Stimulated activated CD8-positive, alpha-beta memory T cell treated with anti-CD3 and anti-CD28 coated beads, Interleukin-7, amount 100 ng/mL, for 4 hours (primary cell): Measurements from ENCODE around the gene CSF3R.

Source experiments
- DNase-seq, 2 donors: peaks; one replicate each; pipeline ENCODE4 v3.0.0-alpha.2; 2020; ENCODE audit warnings: low read depth in 2 of 2

CSF3R gene

DNA sequence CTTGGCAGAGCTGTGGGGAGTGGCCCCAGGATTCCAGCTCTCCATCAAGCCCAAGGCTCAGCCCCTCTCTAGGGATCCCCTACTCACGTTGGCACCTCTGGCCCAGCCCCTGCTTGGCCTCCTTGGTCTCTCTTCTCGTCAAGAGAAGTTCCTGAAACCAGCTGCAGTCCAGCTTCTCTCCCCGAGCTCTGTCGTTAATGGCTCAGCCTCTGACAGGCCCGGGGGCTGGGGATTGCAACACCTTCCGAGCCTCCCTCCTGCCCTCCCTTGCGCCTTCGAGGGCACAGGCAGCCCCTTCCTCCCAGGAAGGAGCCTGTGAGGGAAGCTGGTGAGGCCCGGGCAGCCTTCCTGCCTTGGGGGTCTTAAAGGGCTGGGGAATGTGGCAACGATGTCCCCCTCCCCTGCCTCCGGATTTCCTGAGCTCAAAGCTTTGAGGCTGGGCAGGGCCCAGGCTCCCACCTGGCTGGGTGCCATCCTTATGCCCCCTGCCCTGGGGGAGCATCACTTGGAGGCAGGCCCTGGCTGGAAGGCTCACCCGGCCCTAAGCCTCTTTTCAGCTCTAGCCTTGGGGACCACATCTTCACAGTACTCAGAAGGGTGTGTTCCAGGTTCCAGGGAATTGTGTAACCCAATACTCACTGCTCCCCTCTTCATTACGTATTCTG lies at the start of gene CSF3R:
Gene CSF3R, minus strand, starts transcription at position 190 of the 665 bp plus-strand sequence. CDS start 3,417 bp downstream, outside the sequence.
- DNase-seq, result no peak

DNA sequence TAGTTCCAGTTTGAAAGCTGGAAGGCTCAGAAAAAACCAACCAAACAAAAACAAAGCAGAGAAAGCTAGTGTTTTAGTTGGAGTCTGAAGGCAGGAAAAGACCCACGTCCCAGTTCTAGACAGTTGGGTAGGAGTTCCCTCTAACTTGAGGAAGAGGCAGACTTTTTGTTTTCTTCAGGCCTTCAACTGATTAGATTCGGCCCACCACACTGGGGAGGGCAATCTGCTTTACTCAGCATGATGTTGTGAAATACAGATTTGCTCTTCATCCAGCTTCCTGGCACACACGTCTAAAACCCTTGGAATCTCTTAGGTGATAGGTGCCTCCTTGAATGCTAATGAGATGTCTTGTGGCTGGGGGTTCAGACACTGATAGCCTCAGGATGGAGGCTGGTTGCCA lies 49.1 kb upstream of the CSF3R start:
- no peak for DNase-seq

DNA sequence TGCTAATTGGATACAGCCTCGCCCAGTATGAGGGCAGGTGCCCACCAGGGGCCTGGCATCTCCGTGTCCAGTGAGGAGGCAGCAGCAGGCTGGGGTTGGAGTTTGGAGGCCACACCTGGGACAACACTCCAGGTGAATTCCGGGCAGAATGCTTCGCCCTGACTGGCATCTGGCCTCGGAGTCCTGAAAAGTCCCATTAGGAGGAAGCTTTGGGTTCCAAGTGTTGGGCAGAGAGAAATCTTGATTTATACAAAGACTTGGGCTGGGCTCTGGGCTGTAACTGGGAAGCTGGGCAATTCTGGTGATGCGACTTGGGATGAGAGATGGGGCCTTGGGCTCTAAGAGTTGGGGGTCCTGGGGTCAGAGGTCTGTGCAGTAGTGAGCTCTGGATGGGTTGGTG lies 48.1 kb upstream of the CSF3R start:
- no peak for DNase-seq

DNA sequence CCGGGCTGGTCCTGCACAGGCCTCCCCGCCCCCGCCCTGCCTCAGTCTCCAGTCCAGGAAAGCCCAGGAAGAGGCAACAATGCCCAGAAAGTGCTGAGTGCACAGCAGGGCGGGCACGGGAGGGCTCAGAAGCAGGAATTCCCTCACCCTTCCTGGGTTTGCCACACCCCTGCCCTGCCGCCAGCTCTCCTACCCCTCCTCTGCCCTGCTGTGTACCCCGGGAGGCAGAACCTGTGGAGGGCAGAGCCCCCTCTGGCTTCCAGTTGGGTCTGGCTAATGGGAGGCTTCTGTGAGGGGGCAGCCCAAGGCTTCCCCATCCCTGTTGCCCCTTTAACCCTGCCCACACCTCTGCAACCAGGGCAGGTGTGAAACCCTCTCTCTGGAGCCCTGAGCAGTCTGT lies 47.5 kb upstream of the CSF3R start:
- no peak for DNase-seq

DNA sequence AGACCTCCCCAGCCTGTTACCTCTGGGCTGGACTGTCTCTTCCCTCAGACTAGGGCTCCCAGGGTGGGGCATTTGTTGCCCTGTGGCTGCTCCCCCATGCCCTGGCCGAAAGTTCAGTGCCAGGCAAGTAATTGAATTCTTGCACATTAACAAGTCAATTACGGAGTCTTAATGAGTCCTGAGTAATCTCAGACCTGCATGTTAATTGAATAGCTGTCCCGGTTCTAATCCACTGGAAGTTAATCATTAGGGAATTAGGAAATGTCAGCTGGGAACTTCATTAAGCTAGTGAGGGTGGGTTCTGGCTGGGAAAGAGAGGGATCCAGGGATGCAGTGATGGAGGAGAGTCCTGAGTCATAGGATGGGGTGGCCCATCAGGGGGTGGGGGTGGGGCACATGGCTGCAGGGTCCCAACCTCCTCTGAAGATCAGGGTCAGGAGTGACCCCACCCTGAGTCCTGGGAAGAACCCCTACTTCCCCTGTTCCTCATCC lies 47.1 kb upstream of the CSF3R start:
- no peak for DNase-seq

DNA sequence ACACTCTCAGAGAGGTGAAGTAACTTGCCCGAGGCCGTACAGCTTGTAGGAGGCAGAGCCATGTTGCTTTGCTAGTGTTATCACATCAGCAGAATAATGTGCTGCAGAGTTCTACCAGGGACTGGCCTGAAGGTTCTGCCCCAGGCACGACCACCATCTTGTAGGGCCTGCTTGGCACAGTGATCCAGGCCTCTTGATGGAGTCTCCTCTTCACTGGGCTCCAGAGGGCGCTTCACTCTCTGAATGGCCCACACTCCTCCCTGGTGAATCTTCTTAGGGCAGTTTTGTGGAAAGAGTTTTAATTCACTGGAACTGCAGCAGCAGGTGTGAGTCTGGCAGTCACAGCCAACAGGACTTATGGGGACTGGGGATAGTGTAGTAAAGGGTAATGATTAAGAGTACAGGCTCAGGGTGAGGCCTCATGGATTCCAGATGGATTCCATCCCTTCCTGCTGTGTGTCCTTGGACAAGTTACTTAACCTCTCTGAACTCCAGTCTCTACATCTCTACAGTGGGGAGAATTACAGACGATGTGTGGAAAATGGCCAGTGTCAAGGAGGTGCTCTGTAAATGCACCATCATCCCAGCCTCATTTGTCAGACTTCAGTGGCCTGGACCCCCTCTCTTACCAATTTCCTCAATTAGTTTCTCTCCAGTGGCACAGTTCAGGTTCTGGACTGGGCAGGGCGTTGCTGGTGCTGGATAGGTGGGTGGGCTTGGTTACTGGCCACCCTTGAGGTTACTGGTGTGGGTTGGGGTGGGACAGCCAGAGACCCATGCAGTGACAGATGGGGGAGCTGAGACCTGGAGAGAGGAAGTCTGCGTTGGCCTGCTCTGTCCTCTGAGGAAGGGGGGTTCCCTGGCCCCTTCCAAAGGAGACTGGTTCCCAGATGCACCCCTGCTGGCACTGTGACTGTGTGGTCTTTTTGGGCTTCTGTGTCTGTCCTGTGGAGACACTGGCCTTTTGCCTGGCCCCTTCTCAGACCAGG lies 45.9 kb upstream of the CSF3R start:
- DNase-seq, result no peak

DNA sequence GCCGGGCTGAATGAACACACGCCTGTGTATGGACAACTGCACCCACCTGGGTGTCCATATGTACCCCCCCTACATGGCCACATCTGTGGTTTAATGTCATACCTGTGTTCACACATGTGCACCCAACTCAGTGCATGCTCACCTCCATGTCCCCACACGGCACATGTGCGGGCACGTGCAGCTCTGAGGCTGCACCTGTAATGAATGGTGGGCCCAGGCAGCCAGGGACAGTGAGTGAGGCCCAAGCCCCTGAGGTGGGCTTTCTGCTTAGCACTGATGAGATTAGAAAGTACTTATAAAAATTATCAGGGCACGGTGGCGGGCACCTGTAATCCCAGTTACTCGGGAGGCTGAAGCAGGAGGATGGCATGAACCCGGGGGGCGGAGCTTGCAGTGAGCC lies 42.5 kb upstream of the CSF3R start:
- no peak for DNase-seq

DNA sequence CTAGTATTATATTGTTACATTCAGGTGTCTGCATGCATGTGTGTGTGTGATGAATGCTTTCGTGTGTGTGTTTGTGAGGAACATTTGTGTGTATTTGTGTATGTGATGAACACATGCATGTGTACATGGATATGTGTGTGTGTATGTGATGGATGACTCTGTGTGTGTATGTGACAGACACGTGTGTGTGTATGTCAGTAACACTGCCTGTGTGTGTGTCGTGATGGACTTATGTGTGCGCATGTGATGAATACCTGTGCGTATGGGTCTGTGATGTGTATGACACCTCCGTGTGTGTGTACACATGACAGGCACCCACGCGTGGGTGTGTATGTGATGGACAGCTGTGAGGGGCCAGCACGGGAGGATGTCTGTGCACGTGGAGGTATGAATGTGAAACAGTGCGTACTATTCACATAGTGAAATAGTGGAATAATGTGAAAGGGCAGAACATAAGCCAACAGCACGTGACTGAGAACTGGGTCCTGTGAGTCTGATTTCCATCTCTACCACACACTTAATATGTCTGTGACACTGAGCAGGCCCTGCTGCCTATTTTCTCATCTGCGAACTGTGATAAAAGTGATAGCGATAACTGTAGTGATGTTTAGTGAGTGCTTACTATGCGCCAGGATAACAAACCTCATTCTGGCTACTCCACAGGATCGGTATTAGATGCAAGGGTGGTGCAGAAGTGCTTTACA lies 41.8 kb upstream of the CSF3R start:
- no peak for DNase-seq

DNA sequence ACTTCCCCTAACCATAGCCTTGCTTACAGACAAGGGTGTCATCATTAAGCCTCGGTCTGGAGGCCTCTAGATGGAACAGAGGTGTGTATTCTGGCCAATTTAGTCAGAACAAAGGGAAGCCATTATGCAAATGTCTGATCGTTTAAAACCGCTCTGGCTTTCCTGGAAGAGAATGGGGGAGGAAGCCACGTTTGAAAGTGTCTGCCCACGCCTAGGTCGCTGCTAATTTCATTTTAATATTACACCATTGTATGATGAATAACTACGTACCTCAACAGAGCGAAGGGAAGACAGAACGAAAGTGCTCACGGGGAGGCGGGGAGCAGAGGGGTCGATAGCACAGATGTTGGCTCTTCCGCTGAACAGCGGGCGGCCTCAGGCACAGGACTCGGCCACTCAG lies 41.1 kb upstream of the CSF3R start:
- DNase-seq, result no peak

DNA sequence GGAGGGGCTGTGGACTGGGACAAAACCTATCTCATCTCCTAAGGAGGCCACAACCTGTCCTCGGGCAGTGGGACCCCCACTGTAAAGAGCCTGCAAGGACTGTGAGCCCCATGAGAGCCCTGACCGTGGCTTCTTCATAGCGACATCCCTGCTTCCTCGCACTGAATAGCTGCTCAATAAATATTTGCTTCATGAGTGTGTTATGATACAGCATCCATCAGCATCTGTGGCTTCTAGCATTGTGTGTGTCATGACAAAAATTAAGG lies 40.5 kb upstream of the CSF3R start:
- no peak for DNase-seq

DNA sequence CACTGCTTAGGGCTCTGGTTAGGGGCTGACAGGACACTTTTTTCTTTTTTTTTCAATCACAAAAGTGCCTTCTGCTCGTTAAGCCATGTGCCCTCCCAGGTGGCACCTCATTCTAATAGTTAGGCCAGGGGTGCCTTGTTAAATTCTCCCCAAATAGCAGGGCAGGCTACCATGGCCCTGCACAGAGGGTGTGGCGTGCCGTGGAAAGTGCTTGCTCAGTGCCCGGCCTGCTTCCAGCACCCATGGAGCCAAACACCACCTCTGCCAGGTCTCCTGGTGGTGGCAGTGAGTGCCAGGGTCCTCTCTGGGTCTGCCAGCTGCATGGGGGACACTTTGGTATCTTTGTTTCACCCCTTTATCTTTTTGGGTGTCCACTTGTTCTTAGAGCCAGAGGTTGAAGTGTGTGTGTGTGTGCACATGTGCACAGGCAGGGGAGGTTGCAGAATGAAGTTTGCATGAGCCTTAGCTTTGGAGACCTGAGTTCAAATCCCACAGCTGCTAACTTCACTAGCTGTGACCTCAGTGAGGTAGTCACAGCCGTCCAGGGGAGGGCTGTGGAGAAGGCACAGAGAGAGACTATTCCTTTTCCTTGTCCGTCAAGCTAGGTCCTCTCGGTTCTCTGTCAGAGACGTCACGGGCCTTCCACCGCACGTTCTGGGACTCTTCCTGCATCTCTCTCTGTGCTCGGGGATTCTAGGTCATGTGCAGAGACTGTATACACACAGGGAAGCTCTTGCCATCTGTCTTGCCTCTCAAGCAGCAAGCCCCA lies 39.9 kb upstream of the CSF3R start:
- DNase-seq, result no peak

DNA sequence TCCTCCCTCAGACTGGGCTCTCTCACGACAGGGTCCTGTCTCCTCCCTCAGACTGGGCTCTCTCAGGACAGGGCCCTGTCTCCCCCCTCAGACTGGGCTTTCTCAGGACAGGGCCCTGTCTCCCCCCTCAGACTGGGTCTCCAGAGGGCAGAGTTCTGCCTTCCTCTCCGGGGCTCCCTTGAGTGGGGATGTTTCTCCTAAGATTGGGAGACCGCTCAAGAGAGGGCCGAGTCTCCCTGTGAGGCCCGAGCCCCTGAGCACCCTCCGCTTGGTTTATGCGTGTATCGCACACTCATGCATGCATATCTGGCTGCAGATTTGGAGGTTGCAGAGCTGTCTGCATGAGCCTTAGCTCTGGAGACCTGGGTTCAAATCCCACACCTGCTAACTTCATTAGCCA lies 39.3 kb upstream of the CSF3R start:
- DNase-seq, result no peak

DNA sequence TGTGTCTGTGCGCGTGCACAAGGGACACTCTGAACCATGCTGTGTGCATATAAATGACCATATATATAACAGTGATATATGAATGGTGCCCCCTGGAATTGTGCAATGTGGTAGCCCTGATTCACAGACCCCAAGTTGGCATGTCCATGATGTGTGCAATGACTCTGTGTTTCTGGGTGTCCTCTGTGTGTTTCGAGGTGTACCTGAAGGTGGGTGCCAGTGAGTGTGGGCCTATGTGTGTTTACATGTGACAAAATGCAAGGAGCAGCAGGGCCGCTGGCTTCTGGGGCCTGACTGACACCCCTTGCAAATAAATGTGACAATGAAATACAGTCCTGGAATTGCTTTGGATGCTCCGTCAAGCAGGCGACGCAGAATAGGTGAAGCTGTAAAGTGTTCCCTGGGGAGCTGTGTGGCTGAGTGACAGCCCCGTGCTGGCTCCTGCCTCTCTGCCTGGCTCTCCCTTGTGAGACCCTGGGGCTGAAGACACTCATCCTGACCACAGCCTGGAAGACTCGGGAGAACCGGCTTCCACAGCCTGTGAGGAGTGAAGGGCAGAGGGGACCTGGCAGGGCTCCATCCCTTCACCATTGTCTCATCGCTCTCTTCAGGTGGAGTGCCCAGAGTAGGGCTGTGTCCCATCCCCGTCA lies 38.2 kb upstream of the CSF3R start:
- DNase-seq, result no peak

DNA sequence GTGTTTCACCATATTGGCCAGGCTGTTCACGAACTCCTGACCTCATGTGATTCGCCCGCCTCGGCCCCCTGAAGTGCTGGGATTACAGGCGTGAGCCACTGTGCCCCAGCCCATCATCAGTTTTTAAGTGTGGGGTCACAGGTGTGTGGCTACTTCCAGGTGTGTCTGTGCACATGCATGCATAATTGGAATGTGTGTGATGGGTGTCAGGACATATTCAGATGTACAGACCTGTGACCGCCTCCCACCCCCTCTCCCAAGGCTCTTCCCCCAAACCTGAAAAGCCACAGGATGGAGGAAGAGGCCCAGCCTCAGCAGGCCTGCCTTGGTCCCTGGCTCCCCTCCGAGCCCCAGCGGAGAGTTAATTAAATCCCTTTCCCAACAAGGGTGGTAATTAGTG lies 37.3 kb upstream of the CSF3R start:
- DNase-seq, result no peak

DNA sequence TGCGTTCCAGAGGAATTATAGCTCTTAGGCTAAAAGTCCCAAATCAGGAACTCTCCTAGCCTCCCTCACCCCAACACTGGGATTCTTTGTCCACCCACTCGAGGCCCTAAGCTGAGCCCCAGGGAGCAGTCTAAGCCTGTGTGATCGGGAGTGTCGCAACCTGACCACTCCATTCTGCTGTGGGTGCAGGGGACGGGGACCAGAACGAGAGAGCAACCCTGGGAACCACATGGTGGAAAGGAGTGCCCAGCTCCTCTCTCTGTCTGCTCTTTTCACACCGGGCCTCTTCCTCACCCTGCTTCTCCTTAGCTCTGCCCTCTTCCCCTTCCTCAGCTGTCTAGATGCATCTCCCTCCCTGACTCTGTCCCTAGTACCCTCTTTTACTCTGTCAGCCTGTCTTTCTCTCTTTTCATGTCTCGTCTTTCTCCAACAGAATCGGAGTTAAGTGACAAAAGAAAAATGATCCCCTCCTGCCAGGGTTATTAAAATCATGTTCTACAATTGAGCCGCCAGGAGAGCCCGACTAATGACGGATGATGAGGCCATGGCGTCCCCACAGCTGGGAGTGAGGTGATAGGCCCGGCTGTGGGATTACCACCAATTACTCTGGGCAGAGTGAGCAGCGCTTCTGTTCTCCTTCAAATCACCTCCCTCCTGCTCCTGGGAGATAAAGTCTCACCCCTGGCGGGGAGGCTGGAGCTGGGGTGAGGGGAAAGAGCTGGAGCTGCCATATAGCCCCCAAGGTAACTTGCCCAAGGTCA lies 34.5 kb upstream of the CSF3R start:
- DNase-seq, result no peak

DNA sequence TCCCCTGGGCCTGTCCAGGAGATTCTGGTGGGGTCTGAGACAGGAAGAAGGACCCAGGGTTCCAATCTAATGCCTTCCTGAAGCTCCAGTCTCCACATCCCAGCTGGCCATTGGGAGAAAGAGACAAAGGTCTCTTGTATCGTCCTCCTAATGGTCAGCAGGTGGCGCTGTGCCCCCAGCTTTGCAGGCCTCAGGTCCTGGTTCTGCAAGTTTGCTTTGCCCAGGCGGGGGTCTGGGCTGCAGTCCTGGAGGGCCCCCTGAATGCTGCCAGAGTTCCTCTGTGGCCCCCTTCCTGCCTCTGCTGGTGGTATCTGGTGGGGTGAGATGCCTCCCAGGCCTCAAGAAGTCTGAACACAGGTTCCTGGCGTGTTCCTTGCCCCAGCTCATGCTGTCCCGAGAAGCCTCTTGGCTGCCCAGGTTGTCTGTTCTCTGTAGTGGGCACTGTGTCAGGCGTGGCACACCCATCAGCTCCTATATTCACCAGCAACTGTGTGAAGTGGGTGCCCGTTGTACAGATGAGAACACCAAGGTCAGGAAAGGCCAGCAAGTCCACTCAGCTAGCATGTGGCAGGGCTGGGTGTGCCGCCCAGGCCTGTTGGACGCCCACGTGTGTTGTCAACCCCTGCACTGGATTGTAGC lies 33.8 kb upstream of the CSF3R start:
- peak in 1 of 2 donors; percentile 7 for DNase-seq

DNA sequence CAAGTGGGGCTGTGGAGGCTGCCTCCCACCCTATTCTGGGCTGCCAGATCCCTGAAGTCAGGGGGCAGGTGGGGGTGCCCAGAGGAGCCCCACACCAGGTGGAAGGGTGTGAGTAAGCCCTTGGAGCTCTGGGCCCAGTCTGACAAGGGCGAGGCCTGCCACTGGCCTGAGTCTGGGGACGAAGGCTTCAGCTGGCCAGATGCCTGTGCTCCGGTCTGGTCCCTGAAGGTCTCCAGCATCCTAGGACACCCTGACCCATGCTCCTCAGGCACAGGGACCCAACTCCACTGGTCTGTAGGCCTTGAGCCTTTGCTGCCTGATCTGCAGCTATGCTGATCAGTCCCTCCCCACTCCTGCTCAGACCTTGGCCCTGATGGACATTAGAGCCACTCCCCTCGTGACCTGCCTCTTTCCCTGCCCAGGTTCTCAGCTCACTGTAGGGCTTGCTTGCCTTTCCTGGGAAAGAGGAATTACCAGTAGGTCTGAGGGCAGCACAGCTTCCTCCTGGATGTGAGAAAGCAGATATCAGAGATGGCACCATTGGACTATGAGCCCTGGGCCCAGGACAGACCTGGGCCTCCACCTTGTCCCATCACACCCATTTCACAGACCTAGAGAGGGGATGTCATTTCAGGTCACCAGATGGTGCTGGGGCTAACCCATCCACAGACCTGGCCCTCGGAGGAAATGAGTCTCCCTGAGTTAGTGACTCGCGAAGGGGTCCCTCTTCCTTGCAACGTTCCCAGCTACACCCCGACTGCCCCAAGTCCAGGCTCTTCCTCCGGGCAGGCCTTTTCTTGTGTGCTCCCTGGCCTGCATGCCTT lies 32.8 kb upstream of the CSF3R start:
- DNase-seq, result no peak

DNA sequence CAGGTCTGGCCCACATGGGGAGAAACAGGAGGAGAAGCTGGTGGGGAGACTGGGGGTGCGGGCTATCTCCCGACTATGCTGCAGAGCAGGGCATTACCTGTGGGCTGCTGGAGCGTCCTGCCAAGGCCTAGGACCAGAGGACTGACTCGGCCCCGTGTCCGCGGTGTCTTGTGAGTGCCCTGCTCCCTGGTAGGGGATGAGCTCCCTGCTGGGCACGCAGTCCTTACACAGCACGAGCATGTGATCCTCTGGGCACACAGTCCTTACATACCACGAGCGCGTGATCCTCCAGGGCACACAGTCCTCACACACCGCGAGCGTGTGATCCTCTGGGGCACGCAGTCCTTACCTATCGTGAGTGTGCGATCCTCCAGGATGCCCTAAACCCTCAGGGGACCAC lies 31.8 kb upstream of the CSF3R start:
- DNase-seq, result no peak
